ENCODE results near the gene IGSF8. TPM values are rescaled to one million over a fixed set of nuclear protein-coding genes. Genes with fewer than 3 reads are reported as not detected.
A peak's percentile ranks its signal among the peaks of the same experiment; 100 is the strongest.

The IGSF8 gene
- total RNA-seq, 1 donor from 2014 or later = 18.5 TPM

DNA sequence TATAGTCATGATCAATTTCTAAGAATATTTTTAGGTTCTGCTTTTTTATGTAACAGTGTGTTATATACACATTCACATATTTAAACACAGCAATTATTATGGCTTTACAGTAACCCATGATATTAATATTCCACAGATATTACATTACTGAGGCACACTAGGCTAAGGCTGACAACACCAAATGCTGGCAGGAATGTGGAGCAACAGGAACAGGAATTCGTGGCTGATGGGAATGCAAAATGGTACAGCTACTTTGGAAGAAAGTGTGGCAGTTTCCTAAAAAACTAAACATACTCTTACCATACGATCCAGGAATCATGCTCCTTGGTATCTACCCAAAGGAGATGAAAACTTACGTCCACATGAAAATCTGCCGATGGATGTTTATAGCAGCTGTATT lies 19.0 kb downstream of the IGSF8 start:
- no peak for DNase-seq
- no peak for ATAC-seq (ENCODE audit: poor library complexity)
- intact Hi-C loops (cut with DNase I) = no loop called here

- DNase-seq (no peak), ATAC-seq (ENCODE audit: poor library complexity) (peak; percentile 66)
- intact Hi-C loops (cut with DNase I) = no loop called here
Measured at GRCh38 chr1:160078512-160079195, 19.8 kb downstream of the IGSF8 start.

- intact Hi-C loops (cut with DNase I) = no loop called here
- peak; percentile 15 for ATAC-seq (ENCODE audit: poor library complexity)
Measured at GRCh38 chr1:160077486-160077885, 20.9 kb downstream of the IGSF8 start.

GRCh38 chr1:160076295-160076694 lies 22.1 kb downstream of the IGSF8 start:
- ATAC-seq (ENCODE audit: poor library complexity) (no peak), DNase-seq (no peak)
- intact Hi-C loops (cut with DNase I) = no loop called here

More at GRCh38 chr1:160077486-160077885, 20.9 kb downstream of the IGSF8 start:
- no peak for DNase-seq

- intact Hi-C loops (cut with DNase I) = no loop called here
- ATAC-seq (ENCODE audit: poor library complexity) (no peak), DNase-seq (no peak)
Measured at GRCh38 chr1:160075836-160076235, 22.6 kb downstream of the IGSF8 start.

GRCh38 chr1:160074865-160075264 lies 23.6 kb downstream of the IGSF8 start:
- ATAC-seq (ENCODE audit: poor library complexity) (no peak), DNase-seq (no peak)
- intact Hi-C loops (cut with DNase I) = no loop called here

DNA sequence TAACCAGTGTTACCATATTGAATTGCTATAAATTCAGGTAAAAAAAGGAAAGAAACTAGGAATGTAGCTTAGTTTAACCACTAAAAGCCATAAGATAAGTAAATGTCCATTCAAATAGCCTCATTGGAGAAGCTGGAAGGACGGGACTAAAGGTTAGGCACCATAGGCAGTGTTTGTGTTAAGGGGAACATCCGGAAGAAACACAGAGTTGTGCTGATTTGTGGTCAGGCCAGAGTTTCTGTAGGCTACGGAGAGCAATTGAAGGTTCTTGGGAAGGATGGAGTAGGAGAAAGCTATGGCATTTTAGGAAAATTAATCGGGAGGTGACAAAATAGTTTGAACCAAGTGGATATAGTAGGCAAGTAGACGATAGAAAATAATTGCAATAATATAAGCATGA lies 27.1 kb downstream of the IGSF8 start:
- ATAC-seq (ENCODE audit: poor library complexity) (no peak), DNase-seq (no peak)
- intact Hi-C loops (cut with DNase I) = no loop called here

DNA sequence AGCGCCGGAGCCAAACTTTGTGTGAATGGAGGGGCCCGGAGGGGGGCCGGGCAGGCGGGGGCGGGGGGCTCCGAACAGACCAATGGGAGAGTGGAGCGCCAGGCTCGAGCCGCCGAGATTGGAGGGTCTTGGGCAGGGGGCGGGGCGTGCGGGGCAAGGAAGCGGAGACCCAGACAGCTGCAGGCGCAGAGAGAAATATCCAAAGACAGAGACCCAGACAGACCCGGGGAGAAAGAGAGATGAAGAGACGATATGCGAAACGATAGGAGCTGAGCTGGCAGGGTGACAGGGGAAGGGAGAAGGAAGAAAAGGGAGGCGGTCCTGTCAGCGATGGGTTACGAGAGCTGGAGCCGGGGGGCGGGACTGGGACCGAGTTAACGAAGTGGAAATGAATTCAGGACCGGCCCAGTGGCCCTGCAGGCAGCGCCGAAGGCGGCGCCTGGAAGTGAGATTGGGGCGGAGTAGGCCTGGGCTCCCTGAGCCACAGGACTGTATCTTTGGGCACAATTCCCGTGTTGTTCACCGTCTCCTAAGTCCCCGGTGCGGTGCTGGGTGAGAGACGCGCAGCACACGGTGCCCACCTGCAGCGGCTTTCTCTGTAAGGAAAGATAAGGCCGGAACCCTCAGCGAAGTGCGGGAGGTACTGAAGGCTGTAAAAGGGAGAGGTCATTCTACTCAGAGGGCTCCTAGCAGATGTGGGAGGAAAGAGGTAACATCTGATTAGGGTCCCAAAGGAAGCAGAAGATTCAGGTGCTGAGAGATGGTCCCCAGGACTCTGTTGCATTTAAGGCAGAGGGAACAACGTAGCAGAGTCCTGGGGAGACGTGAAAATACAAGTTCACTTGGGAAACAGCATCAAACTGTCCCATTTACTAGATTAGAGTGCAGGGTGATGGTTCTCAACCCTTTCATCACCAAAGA lies 27.9 kb downstream of the IGSF8 start:
- peak; percentile 86 for DNase-seq
- intact Hi-C loops (cut with DNase I) = no loop called here
- ATAC-seq (ENCODE audit: poor library complexity) = peak; percentile 98

DNA sequence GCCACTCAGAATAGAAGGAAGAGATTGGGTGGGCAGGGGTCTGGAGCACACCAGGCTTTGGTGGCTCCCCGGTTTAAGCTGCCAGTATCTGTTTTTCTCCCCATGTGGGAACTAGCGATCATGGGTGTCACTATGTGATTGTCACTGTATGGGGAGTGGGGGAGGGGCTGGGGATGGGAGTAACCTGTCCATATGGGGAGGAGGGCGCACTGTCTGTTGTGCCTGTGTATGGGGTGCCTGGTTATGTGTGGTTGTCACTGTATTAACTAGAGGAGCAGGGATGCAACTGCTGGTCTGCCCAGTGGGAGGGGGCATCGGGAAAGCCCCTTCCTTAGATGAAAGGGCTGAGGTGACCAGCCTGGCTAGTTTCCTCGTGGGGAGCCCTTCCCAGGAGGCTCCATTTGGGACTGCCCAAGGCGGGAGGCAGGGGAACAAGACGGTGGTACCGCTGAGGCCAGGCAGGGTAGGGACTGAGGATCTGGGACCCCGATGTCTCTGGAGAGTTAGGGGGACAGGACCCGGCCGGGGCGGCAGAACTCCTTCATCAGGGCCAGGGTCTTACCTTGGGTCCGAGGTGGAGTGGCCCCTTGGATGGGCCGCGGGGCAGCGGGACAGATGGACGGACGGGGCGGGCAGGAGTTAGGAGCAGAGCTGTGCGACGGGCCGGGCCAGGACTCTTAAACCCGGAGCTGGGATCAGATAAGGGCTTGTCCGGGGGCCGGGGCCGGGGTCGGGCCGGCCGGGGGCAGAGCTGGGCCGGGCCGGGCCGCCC lies 28.8 kb downstream of the IGSF8 start, which contains the start of gene KCNJ10:
TSS of gene KCNJ10 (minus strand) at position 701 of the 772 bp plus-strand sequence. CDS start 27,628 bp downstream, outside the sequence.
- ATAC-seq (ENCODE audit: poor library complexity) (no peak), DNase-seq (no peak)
- intact Hi-C loops (cut with DNase I) = no loop called here

- DNase-seq (no peak), ATAC-seq (ENCODE audit: poor library complexity) (no peak)
- intact Hi-C loops (cut with DNase I) = no loop called here
Measured at GRCh38 chr1:160068225-160068624, 30.2 kb downstream of the IGSF8 start.

DNA sequence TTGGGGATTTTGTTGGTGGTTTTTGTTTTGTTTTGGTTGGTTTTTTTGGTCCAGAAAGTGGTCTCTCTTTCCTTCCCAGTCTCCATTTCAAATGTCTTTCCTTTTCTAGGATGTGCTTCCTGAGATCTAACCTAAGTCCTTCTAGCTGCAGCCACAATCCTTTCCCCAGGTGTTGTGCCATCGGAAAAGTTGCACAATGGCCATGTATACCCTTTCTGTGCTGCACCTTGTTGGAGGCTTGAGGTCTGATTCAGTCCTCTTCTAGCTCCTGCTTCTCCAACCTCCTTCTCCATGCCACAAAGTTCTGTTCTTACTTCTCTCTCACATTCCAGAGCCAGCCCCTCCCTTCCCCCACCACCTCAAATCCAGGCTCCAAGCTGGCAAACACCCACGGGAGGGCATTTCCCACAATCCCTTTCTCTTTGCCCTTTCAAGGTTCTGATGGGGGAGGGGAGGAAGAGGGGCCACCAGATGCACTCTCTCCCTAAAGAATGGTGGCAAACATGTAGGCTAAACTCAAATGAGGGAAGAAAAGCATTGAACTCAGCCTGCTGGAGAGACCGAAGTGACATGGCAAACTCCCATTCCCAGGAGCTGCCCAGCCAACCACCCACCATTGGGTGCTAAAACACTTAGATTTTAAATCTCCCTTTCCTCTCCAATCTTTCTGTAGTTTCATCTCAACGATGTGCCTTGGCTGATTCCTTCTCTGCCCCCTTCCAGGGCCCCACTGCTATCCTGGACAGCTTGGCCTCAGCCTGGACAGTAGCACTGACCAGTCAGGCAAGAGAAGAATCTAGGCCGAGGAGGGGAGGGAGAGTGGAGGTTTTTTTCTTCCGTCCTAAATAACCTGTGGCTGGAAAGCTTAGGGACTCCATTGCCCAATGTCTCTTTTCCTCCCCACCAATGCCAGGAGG lies 31.3 kb downstream of the IGSF8 start:
- intact Hi-C loops (cut with DNase I) = no loop called here

DNA sequence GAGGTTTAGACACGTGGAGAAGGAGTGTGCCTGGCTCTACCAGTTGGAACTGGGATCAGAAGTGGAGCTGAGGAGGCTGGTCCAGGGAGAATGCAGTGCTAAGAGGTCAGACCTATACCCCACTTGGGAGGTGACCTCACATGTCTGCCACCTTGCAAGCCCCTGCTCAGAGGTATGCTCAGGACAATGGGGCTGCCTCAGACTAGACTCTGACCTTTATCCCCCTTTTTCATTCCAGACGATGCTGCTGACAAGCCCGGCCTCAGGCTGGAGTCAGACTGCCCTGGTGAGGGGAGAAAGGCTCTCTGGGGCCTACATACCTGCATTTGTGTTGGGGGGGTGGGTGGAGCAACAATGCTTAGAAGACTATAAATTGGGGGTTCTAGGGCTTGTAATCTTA lies 33.7 kb downstream of the IGSF8 start:
- DNase-seq = no peak
- ATAC-seq (ENCODE audit: poor library complexity) = no peak
- intact Hi-C loops (cut with DNase I) = no loop called here

More for the DNA sequence above, 31.3 kb downstream of the IGSF8 start:
- ATAC-seq (ENCODE audit: poor library complexity) (no peak), DNase-seq (no peak)

DNA sequence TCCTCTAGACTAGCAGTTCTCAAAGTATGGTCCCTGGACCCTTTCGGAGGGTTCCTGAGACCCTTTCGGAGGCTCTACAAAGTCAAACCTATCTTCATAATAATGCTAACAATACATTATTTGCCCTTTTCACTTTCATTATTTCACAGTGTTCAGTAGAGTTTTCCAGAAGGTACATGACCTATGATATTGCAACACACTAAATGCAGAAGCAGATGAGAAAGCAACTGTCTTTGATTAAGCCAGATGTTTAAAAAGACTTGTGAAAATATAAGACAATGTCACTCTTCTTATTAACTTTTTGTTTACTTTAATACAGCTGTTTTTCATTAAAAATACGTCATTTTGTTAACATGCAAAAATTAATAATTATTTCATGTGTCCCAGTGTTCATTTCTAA lies 34.3 kb downstream of the IGSF8 start:
- intact Hi-C loops (cut with DNase I) = no loop called here
- DNase-seq (no peak), ATAC-seq (ENCODE audit: poor library complexity) (no peak)

- ATAC-seq (ENCODE audit: poor library complexity) (no peak), DNase-seq (no peak)
- intact Hi-C loops (cut with DNase I) = no loop called here
Measured at GRCh38 chr1:160063176-160063575, 35.2 kb downstream of the IGSF8 start.

- ATAC-seq (ENCODE audit: poor library complexity) (no peak), DNase-seq (no peak)
- intact Hi-C loops (cut with DNase I) = no loop called here
Measured at GRCh38 chr1:160062230-160062532, 36.2 kb downstream of the IGSF8 start.

DNA sequence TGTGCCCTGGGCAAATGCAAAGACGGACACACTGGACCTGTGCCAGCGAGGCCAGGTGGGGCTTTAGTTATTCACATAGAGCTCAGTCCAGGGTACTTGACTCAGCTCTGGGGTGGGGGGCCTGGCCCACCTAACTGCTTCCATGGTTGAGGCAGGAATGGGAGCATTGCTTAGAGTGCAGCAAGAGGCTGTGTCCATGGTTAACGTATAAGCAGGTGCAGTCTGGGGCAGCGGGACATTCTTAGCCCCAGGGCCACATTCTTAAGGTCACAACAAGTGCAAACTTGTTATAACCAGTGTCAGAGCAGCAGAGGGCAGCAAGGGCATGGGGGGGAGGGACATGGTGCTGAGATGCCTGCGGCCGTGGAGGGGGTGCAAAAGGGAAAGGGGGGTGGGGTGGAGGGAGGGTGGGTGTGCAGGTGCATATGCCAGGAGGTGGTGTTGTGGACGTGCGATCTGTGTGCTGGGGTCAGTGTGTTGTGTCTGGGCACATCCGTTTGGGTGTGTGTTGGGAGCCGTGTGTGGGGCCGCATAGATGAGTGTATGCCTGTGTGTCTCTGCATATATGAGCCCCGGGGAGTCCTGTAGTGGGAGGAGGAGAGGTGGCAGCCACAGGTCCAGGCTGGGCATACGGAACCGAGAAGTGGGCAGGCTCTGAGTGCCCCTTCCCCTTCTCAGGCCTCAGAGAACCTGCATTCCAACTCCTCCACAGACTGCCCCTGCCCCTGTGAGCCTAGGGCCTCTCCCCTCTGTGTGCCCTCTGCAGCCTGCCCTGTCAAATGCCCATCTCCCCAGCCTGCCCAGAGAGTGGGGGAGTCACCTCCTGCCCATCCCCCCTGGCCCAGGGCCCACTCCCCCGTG lies 36.8 kb downstream of the IGSF8 start:
- intact Hi-C loops (cut with DNase I) = no loop called here
- ATAC-seq (ENCODE audit: poor library complexity) = no peak
- DNase-seq = no peak

DNA sequence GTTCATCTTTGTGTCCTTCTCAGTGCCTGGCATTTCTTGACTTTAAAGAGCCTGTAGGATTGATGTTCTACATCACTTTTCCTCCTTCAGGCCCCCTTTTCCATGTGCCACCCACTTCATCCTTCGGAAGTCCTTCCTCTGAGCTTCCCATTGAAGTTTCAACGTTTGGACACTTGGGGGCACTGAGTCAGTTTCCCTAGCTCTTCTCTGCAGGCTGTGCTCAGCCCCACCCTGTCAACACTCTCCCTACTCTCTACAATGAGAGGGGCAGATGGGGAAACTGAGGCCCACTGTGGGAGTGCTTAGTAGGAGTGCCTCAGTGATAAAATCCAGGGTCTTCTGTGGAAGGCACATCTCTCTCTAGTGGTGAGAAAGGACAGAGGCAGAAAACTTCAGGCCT lies 40.3 kb downstream of the IGSF8 start:
- no peak for ATAC-seq (ENCODE audit: poor library complexity)
- intact Hi-C loops (cut with DNase I) = no loop called here
- DNase-seq = no peak
